GM21381 (cell line): Measurements from ENCODE around the gene SLC12A6.
"Not testable (repeated sequence)": the region's sequence is repeated elsewhere in the genome, so short reads cannot be mapped to it uniquely, and the experiment has no call there.

Experiments used
- ATAC-seq: cut with Tn5 transposase; IDR thresholded peaks from one replicate; pipeline ENCODE4 v1.9.1; 2021; ENCODE audit warnings: mild to moderate bottlenecking, moderate library complexity; ENCODE audit not compliant: unreplicated experiment

Gene SLC12A6

DNA sequence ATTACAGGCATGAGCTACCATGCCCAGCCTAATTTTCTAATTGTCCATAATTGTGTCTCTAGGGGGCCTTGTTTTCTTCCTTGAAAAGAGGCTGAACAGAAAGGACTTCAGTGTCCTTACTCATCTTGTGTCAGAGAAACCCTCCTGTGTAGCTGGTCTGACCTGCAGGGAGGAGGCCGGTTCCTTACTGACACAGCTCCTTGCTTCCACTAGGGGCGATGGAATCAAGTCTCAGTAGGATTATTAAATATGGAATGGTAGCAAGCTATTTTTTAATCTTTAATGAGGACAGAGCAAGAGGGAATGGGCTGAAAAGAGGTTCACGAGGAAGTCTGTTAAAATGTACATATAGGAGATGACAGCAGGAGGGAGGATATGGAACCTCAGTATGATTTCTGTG lies 20.8 kb upstream of the SLC12A6 start:
- ATAC-seq, result no peak

DNA sequence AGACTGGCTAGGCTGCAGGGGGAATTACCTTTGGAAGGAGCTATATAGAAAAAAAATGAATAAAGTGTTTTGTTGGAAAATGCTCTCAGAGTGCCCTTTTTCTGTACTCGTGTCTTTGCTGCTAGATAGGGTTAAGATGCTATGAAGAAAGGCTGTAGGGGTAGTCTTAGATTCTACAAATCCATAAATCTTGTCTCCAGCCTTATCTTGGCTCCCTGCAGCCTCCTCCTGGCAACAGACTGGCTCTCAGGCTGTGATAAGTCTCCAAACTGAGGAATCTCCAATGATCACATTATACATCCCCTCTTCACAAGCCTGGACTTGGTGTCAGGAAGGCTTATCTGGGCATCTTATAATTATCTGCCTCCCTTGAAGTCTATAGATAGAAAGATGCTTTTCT lies 20.1 kb upstream of the SLC12A6 start:
- ATAC-seq, result no peak

DNA sequence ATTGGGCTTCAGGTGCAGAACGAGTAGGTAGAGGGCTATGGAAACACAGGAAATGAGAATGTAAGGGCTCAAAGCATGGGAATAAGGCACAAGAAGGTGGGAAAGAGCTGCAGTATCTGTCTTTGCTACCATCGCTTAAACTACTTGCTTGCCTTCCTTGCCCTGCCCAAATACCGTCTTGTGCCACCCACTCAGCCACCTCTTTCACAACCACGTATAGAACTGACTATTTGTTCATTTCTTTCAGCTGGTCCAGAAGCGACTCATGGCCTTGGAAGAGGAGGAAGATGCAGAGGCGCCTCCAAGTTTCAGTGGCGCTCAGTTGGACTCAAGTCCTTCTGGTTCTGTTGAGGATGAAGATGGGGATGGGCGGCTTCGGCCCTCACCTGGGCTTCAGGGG lies 17.7 kb upstream of the SLC12A6 start:
- no peak for ATAC-seq

- ATAC-seq, result no peak
Measured at GRCh38 chr15:34354286-34354685, 16.7 kb upstream of the SLC12A6 start.

- ATAC-seq, result no peak
Measured at GRCh38 chr15:34353627-34354026, 16.0 kb upstream of the SLC12A6 start.

GRCh38 chr15:34352996-34353395 lies 15.4 kb upstream of the SLC12A6 start:
- not testable (repeated sequence) for ATAC-seq

DNA sequence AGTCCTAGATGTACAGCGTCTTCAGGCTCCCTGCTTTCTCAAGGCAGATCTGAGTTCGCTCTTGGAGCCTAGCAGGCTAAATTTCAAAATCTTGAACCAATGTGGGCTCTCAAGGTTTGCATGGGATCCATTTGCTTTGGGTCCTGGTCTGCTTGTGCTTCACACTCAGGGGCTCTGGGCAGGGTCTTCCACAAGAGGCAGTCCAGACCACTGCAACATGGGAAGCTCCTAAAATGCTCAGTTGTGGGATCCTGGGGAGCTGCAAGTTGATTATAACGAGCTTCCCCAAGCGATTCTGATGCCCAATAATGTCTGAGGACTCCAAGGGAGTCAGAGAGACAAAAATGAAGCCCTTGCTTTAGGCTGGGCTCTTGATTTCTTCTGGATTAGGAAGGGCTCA lies 12.2 kb upstream of the SLC12A6 start:
- ATAC-seq, result no peak

DNA sequence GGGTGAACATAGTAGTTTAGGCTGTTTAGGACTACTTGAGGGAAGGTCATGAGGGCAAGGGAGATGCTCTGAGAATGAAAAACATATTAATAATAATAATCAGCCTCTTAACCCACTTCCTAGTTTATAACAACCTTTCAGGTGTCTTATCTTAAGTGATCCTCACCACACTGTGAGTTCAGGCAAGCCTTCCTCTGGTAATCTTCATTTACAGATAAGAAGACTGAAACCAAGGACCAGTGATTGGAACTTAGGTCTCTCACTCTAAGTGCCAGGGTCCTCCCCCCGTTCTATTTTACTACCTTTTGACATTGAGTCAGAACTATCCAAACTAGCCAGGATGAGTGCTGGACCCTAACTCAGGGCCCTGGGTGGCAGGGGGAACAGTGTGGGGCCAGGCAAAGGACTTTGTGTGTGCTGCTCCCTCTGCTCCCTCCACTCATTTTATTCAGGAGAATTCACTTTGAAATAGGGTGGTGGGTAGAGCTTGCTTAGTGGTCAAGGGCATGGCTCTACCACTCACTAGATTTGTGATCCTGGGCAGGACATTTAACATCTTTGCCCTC lies 11.2 kb upstream of the SLC12A6 start:
- no peak for ATAC-seq

DNA sequence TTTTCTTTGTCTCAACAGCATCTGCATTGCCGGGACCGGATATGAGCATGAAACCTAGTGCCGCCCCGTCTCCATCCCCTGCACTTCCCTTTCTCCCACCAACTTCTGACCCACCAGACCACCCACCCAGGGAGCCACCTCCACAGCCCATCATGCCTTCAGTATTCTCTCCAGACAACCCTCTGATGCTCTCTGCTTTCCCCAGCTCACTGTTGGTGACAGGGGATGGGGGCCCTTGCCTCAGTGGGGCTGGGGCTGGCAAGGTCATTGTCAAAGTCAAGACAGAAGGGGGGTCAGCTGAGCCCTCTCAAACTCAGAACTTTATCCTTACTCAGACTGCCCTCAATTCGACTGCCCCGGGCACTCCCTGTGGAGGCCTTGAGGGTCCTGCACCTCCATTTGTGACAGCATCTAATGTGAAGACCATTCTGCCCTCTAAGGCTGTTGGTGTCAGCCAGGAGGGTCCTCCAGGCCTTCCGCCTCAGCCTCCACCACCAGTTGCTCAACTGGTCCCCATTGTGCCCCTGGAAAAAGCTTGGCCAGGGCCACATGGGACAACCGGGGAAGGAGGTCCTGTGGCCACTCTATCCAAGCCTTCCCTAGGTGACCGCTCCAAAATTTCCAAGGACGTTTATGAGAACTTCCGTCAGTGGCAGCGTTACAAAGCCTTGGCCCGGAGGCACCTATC lies 10.5 kb upstream of the SLC12A6 start:
- no peak for ATAC-seq

- ATAC-seq, result peak; percentile 86
Measured at GRCh38 chr15:34342737-34343575, 5.4 kb upstream of the SLC12A6 start, which contains the start of the genes NOP10 and NUTM1. Gene NOP10, minus strand, starts transcription at chr15:34343136. Its CDS starts 63 bp downstream, at chr15:34343073. Gene NUTM1, plus strand, starts transcription at chr15:34343315. Its CDS starts 382 bp downstream, at chr15:34343697.

DNA sequence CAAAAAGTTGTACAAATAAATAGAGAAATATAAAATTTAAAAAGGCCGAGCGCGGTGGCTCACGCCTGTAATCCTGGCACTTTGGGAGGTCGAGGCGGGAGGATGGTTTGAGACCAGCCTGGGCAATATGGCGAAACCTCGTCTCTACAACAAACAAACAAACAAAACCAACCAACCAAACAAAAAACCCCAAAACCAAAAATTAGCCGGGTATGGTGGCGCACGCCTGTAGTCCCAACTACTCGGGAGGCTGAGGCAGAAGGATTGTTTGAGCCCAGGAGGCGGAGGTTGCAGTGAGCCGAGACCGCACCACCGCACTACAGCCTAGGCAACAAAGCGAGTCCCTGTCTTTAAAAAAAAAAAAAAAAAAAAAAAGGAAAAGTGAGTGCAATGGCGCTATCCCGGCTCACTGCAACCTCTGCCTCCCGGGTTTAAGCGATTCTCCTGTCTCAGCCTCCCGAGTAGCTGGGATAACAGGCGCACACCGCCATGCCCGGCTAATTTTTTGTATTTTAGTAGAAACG lies 4.7 kb upstream of the SLC12A6 start:
- ATAC-seq, result not testable (repeated sequence)

- no peak for ATAC-seq
Measured at GRCh38 chr15:34341381-34342212, 4.0 kb upstream of the SLC12A6 start.

DNA sequence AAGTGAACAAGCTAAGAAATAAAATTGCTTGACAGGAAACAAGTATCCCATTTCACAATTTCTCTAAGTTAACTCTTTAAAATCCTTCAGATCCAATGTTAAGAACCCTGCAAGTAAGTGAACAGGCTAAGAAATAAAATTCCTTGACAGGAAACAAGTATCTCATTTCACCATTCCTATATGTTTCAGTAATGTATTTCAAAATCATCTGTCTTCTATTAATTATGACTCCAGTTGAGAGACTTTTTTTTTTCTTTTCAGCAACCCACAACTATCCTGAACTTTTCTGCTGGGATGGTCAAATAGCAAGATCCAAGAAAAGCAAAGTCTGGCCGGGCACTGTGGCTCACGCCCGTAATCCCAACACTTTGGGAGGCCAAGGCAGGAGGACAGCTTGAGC lies 2.4 kb upstream of the SLC12A6 start:
- ATAC-seq, result no peak

GRCh38 chr15:34338347-34338746 lies 766 bp upstream of the SLC12A6 start:
- no peak for ATAC-seq

GRCh38 chr15:34336991-34337556 lies 507 bp downstream of the SLC12A6 start:
- peak; percentile 0 for ATAC-seq

GRCh38 chr15:34336231-34336990 lies 1.2 kb downstream of the SLC12A6 start:
- ATAC-seq, result no peak

DNA sequence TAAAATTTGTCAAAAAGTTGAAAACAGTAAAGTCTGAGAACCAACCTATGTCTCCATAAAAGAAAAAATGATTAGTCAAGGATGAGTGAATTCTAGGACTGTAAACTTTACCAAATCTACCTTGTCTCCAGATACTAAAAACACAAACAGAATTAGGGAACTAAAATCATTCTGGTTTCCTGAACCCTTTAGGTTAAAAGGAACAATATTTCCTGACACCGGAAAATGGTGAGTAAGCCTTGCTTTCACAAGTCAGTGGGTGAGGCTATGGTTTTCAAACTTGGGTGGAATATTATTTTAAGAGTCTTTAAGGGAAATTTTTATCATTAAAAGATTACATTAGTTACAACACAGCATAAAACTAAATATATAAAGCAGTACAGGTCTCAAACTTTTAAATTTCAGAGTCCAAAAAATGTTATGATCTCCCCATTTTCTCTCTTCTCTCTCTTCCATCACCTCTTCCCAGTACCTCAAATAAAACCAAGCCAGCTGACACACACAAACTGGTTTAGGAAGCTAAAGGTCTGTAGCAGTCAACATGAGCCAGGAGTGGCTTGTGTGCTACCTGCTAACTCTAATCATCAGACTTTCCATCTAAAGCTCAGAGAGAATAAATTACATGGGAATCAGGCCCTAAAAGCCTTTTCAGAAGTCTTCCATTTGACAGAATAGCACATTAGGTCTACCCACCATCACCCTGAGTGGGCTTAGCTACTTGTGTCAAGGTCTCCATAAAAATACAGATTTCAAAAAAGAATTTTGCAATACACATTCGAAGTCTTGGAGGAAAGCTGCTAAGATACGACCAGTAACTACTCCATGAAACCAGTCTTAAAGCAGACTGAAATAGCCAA lies 2.2 kb downstream of the SLC12A6 start:
- no peak for ATAC-seq

DNA sequence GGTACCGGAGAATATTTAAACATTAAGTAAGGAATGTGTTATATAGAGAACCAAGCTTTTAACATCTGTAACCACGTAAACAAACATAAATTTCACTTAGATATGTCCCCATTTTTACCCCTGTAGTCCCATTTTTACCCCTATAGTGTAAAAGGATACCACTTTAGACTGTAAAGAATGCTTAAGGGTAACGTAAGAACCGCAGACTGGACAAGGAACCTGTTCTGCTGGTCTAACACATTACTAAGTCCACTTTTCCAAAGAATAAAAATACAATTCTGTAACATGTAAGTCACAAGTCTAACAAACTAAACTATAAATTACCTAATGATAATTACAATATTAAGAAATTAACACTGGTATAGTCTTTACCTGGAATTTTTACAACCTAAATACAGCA lies 2.9 kb downstream of the SLC12A6 start:
- ATAC-seq, result no peak
